Measurements from ENCODE around the gene IGFALS.

IGFALS gene

GRCh38 chr16:1768061-1768766, 25.3 kb downstream of the IGFALS start:
- no peak overlapping the region for H3K9ac ChIP-seq (ENCODE audit: low read length)
- peaks cover 45% of the 10 kb centered on the region for H3K36me3 ChIP-seq (ENCODE audit: control insufficient read depth, insufficient read depth, low read length)
- H3K9me3 ChIP-seq (ENCODE audit: control insufficient read depth, insufficient read depth, low read depth, low read length): no peaks in the 10 kb centered on the region
- peaks cover 15% of the 10 kb centered on the region for H3K4me1 ChIP-seq (ENCODE audit: control insufficient read depth, insufficient read depth, low read length)
- H3K27me3 ChIP-seq (ENCODE audit: control insufficient read depth, insufficient read depth, low read length): no peaks in the 10 kb centered on the region
- H3K4me3 ChIP-seq (ENCODE audit: low read depth, low read length): no peak overlapping the region
- H3K27ac ChIP-seq (ENCODE audit: low read depth, low read length): no peak overlapping the region

DNA sequence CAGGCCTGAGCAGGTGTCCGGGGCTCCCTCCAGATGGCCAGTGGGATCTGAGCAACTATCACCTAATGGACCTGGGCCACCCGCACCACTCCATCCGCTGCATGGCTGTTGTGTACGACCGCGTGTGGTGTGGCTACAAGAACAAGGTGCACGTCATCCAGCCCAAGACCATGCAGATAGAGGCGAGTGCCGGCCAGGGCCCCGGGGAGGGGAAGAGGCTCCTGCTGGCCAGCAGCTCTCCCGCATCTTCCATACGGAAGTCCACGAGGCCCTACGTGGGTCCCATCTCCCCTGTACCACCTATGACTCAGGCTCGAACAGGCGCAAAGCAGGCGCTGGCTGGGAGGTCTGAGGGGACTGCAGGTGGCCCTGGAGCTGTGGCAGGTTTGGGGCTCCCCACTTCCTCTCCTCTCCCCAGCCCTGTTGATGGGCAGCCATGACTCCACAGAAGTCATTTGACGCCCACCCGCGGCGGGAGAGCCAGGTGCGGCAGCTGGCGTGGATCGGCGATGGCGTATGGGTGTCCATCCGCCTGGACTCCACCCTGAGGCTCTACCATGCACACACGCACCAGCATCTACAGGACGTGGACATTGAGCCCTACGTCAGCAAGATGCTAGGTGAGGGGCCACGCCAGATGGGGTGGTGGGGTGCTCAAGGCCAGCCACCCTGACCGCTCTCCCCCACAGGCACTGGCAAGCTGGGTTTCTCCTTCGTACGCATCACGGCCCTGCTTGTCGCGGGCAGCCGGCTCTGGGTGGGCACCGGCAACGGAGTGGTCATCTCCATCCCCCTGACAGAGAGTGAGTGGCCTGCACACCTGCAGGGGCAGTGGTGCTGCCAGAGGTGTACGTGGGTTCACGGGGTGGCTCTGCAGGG, 26.1 kb downstream of the IGFALS start:
- no peak overlapping the region for H3K9ac ChIP-seq (ENCODE audit: low read length)
- no peaks in the 10 kb centered on the region for H3K9me3 ChIP-seq (ENCODE audit: control insufficient read depth, insufficient read depth, low read depth, low read length)
- H3K4me3 ChIP-seq (ENCODE audit: low read depth, low read length): no peak overlapping the region
- H3K27me3 ChIP-seq (ENCODE audit: control insufficient read depth, insufficient read depth, low read length): no peaks in the 10 kb centered on the region
- peaks cover 15% of the 10 kb centered on the region for H3K4me1 ChIP-seq (ENCODE audit: control insufficient read depth, insufficient read depth, low read length)
- H3K36me3 ChIP-seq (ENCODE audit: control insufficient read depth, insufficient read depth, low read length): peaks cover 52% of the 10 kb centered on the region
- no peak overlapping the region for H3K27ac ChIP-seq (ENCODE audit: low read depth, low read length)

- Histone ChIP-seq H3K4me1 (ENCODE audit: control insufficient read depth, insufficient read depth, low read length) (peaks cover 15% of the 10 kb centered on the region), H3K4me3 (ENCODE audit: low read depth, low read length) (no peak overlapping the region), H3K9me3 (ENCODE audit: control insufficient read depth, insufficient read depth, low read depth, low read length) (no peaks in the 10 kb centered on the region), H3K36me3 (ENCODE audit: control insufficient read depth, insufficient read depth, low read length) (peaks cover 53% of the 10 kb centered on the region), H3K9ac (ENCODE audit: low read length) (no peak overlapping the region), H3K27ac (ENCODE audit: low read depth, low read length) (no peak overlapping the region), H3K27me3 (ENCODE audit: control insufficient read depth, insufficient read depth, low read length) (no peaks in the 10 kb centered on the region)
Measured at GRCh38 chr16:1766701-1767100, 26.8 kb downstream of the IGFALS start.

DNA sequence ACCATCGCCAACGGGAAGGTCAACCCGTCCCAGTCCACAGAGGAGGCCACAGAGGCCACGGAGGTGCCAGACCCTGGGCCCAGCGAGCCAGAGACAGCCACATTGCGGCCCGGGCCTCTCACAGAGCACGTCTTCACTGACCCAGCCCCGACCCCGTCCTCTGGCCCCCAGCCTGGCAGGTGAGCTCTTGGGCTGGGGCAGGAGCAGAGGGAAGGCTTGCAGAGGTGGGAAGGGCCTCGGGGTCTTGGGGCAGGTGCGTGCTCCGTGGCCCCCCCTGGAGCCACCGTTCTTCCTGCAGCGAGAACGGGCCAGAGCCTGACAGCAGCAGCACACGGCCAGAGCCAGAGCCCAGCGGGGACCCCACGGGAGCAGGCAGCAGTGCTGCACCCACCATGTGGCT, 27.3 kb downstream of the IGFALS start:
- Histone ChIP-seq H3K36me3 (ENCODE audit: control insufficient read depth, insufficient read depth, low read length) (peaks cover 53% of the 10 kb centered on the region), H3K27me3 (ENCODE audit: control insufficient read depth, insufficient read depth, low read length) (no peaks in the 10 kb centered on the region)

DNA sequence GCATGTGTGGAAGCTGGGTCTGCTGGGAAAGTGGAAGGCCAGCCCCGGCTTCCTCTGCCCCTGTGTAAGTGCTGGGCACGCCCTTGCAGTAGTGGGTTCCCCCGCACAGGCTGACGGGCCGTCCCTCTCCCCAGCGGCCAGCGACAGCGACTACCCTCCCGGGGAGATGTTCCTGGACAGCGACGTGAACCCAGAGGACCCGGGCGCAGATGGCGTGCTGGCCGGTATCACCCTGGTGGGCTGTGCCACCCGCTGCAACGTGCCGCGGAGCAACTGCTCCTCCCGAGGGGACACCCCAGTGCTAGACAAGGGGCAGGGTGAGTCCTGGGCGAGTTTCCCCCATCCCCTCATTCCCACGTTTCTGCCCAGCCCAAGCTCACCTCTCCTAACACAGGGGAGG, 27.7 kb downstream of the IGFALS start:
- Histone ChIP-seq H3K36me3 (ENCODE audit: control insufficient read depth, insufficient read depth, low read length) (peaks cover 56% of the 10 kb centered on the region), H3K4me1 (ENCODE audit: control insufficient read depth, insufficient read depth, low read length) (peaks cover 15% of the 10 kb centered on the region), H3K27ac (ENCODE audit: low read depth, low read length) (no peak overlapping the region), H3K9me3 (ENCODE audit: control insufficient read depth, insufficient read depth, low read depth, low read length) (no peaks in the 10 kb centered on the region), H3K4me3 (ENCODE audit: low read depth, low read length) (no peak overlapping the region), H3K27me3 (ENCODE audit: control insufficient read depth, insufficient read depth, low read length) (no peaks in the 10 kb centered on the region), H3K9ac (ENCODE audit: low read length) (no peak overlapping the region)

More for the DNA sequence above, 27.3 kb downstream of the IGFALS start:
- Histone ChIP-seq H3K27ac (ENCODE audit: low read depth, low read length) (no peak overlapping the region), H3K9me3 (ENCODE audit: control insufficient read depth, insufficient read depth, low read depth, low read length) (no peaks in the 10 kb centered on the region), H3K4me1 (ENCODE audit: control insufficient read depth, insufficient read depth, low read length) (peaks cover 15% of the 10 kb centered on the region), H3K4me3 (ENCODE audit: low read depth, low read length) (no peak overlapping the region), H3K9ac (ENCODE audit: low read length) (no peak overlapping the region)

DNA sequence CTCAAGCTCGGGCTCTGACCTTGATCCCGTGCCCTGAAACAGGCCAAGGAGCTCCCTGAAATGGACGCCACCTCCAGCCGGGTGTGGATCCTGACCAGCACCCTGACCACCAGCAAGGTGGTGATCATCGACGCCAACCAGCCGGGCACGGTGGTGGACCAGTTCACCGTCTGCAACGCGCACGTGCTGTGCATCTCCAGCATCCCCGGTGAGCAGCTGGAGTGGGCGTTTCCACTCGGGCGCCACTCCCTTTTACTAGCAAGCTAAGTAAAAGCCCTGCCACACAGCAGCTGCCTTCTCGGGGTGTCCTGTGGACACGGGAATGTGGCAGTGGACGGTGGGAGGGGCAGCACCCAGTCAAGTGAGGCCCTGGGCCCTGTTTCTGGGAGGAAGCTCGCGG, 28.5 kb downstream of the IGFALS start:
- H3K9ac ChIP-seq (ENCODE audit: low read length): no peak overlapping the region
- no peaks in the 10 kb centered on the region for H3K9me3 ChIP-seq (ENCODE audit: control insufficient read depth, insufficient read depth, low read depth, low read length)
- H3K4me1 ChIP-seq (ENCODE audit: control insufficient read depth, insufficient read depth, low read length): peaks cover 8% of the 10 kb centered on the region
- no peak overlapping the region for H3K4me3 ChIP-seq (ENCODE audit: low read depth, low read length)
- peaks cover 61% of the 10 kb centered on the region for H3K36me3 ChIP-seq (ENCODE audit: control insufficient read depth, insufficient read depth, low read length)
- no peaks in the 10 kb centered on the region for H3K27me3 ChIP-seq (ENCODE audit: control insufficient read depth, insufficient read depth, low read length)
- no peak overlapping the region for H3K27ac ChIP-seq (ENCODE audit: low read depth, low read length)

- Histone ChIP-seq H3K9ac (ENCODE audit: low read length) (no peak overlapping the region), H3K4me1 (ENCODE audit: control insufficient read depth, insufficient read depth, low read length) (peaks cover 7% of the 10 kb centered on the region), H3K4me3 (ENCODE audit: low read depth, low read length) (peak overlapping the region; percentile 54), H3K9me3 (ENCODE audit: control insufficient read depth, insufficient read depth, low read depth, low read length) (no peaks in the 10 kb centered on the region), H3K27me3 (ENCODE audit: control insufficient read depth, insufficient read depth, low read length) (no peaks in the 10 kb centered on the region), H3K27ac (ENCODE audit: low read depth, low read length) (no peak overlapping the region), H3K36me3 (ENCODE audit: control insufficient read depth, insufficient read depth, low read length) (peaks cover 63% of the 10 kb centered on the region)
Measured at GRCh38 chr16:1763521-1764511, 29.7 kb downstream of the IGFALS start.

GRCh38 chr16:1762879-1763520, 30.5 kb downstream of the IGFALS start:
- Histone ChIP-seq H3K9me3 (ENCODE audit: control insufficient read depth, insufficient read depth, low read depth, low read length) (no peaks in the 10 kb centered on the region), H3K27me3 (ENCODE audit: control insufficient read depth, insufficient read depth, low read length) (no peaks in the 10 kb centered on the region), H3K4me1 (ENCODE audit: control insufficient read depth, insufficient read depth, low read length) (peaks cover 7% of the 10 kb centered on the region), H3K4me3 (ENCODE audit: low read depth, low read length) (no peak overlapping the region), H3K36me3 (ENCODE audit: control insufficient read depth, insufficient read depth, low read length) (peaks cover 57% of the 10 kb centered on the region), H3K9ac (ENCODE audit: low read length) (no peak overlapping the region), H3K27ac (ENCODE audit: low read depth, low read length) (no peak overlapping the region)

- H3K9ac ChIP-seq (ENCODE audit: low read length): no peak overlapping the region
- no peak overlapping the region for H3K27ac ChIP-seq (ENCODE audit: low read depth, low read length)
- H3K27me3 ChIP-seq (ENCODE audit: control insufficient read depth, insufficient read depth, low read length): no peaks in the 10 kb centered on the region
- no peak overlapping the region for H3K4me3 ChIP-seq (ENCODE audit: low read depth, low read length)
- no peaks in the 10 kb centered on the region for H3K9me3 ChIP-seq (ENCODE audit: control insufficient read depth, insufficient read depth, low read depth, low read length)
- peaks cover 7% of the 10 kb centered on the region for H3K4me1 ChIP-seq (ENCODE audit: control insufficient read depth, insufficient read depth, low read length)
- H3K36me3 ChIP-seq (ENCODE audit: control insufficient read depth, insufficient read depth, low read length): peaks cover 50% of the 10 kb centered on the region
Measured at GRCh38 chr16:1762196-1762878, 31.2 kb downstream of the IGFALS start.

GRCh38 chr16:1761751-1762150, 31.8 kb downstream of the IGFALS start:
- Histone ChIP-seq H3K4me1 (ENCODE audit: control insufficient read depth, insufficient read depth, low read length) (peaks cover 7% of the 10 kb centered on the region), H3K27me3 (ENCODE audit: control insufficient read depth, insufficient read depth, low read length) (no peaks in the 10 kb centered on the region), H3K4me3 (ENCODE audit: low read depth, low read length) (no peak overlapping the region), H3K9ac (ENCODE audit: low read length) (no peak overlapping the region), H3K27ac (ENCODE audit: low read depth, low read length) (no peak overlapping the region), H3K36me3 (ENCODE audit: control insufficient read depth, insufficient read depth, low read length) (peaks cover 46% of the 10 kb centered on the region), H3K9me3 (ENCODE audit: control insufficient read depth, insufficient read depth, low read depth, low read length) (no peaks in the 10 kb centered on the region)

Data from HUES6 (cell line).